Measurements from ENCODE around the gene SMIM9.
"Not testable (repeated sequence)": the region's sequence is repeated elsewhere in the genome, so short reads cannot be mapped to it uniquely, and the experiment has no call there.

DNA sequence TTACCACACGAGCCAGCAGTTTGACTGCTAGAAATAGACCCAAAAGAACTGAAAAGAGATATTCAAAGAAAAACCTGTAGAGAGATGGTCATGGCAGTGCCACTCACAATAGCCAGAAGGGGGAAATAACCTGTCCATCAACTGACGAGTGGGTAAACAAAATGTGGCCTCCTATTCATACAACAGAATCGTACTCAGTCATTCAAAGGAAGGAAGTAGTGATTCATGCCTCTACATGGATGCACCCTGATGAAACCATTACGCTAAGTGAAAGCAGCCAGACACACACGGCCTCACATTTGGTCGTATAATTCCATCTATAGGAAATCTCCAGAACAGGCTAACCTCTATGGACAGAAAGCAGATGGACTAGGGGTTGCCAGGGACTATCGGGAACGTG lies 49.6 kb upstream of the SMIM9 start:
- TF ChIP-seq, protein P1, sequence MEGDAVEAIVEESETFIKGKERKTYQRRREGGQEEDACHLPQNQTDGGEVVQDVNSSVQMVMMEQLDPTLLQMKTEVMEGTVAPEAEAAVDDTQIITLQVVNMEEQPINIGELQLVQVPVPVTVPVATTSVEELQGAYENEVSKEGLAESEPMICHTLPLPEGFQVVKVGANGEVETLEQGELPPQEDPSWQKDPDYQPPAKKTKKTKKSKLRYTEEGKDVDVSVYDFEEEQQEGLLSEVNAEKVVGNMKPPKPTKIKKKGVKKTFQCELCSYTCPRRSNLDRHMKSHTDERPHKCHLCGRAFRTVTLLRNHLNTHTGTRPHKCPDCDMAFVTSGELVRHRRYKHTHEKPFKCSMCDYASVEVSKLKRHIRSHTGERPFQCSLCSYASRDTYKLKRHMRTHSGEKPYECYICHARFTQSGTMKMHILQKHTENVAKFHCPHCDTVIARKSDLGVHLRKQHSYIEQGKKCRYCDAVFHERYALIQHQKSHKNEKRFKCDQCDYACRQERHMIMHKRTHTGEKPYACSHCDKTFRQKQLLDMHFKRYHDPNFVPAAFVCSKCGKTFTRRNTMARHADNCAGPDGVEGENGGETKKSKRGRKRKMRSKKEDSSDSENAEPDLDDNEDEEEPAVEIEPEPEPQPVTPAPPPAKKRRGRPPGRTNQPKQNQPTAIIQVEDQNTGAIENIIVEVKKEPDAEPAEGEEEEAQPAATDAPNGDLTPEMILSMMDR (IDR thresholded peaks at IDR 0.05) = not testable (repeated sequence)
- TF ChIP-seq POLR2A (IDR thresholded peaks at IDR 0.05) = not testable (repeated sequence)
